Measurements from ENCODE around the gene AQP9.
A peak's percentile ranks its signal among the peaks of the same experiment; 100 is the strongest.

The AQP9 gene

GRCh38 chr15:58213587-58214338, 75.6 kb downstream of the AQP9 start:
- FAIRE-seq, result no peak

GRCh38 chr15:58214591-58215340, 76.6 kb downstream of the AQP9 start:
- DNase-seq (ENCODE audit: insufficient read length) (no peak), FAIRE-seq (no peak)
- TF ChIP-seq POLR2A (IDR thresholded peaks at IDR 0.05; ENCODE audit: low read depth, low read length) (no peak), TAF1 (IDR thresholded peaks at IDR 0.05; ENCODE audit: borderline replicate concordance, low read depth, low read length) (no peak), POLR2AphosphoS5 (IDR thresholded peaks at IDR 0.05; ENCODE audit: low read depth, low read length) (no peak)

More at GRCh38 chr15:58213587-58214338, 75.6 kb downstream of the AQP9 start:
- no peak for TF ChIP-seq TAF1 (IDR thresholded peaks at IDR 0.05; ENCODE audit: borderline replicate concordance, low read depth, low read length)
- no peak for DNase-seq (ENCODE audit: insufficient read length)

GRCh38 chr15:58217460-58217859, 79.3 kb downstream of the AQP9 start:
- DNase-seq (ENCODE audit: insufficient read length) (no peak), FAIRE-seq (no peak)
- no peak for TF ChIP-seq TAF1 (IDR thresholded peaks at IDR 0.05; ENCODE audit: borderline replicate concordance, low read depth, low read length)
- TF ChIP-seq POLR2AphosphoS5 (IDR thresholded peaks at IDR 0.05; ENCODE audit: low read depth, low read length), result no peak
- TF ChIP-seq POLR2A (IDR thresholded peaks at IDR 0.05; ENCODE audit: low read depth, low read length), result no peak

- DNase-seq (ENCODE audit: insufficient read length) (peak; percentile 15), FAIRE-seq (no peak)
- no peak for TF ChIP-seq POLR2A (IDR thresholded peaks at IDR 0.05; ENCODE audit: low read depth, low read length)
- TF ChIP-seq POLR2AphosphoS5 (IDR thresholded peaks at IDR 0.05; ENCODE audit: low read depth, low read length), result no peak
- TF ChIP-seq TAF1 (IDR thresholded peaks at IDR 0.05; ENCODE audit: borderline replicate concordance, low read depth, low read length), result no peak
Measured at GRCh38 chr15:58221591-58222241, 83.5 kb downstream of the AQP9 start.

GRCh38 chr15:58222679-58223078, 84.5 kb downstream of the AQP9 start:
- no peak for FAIRE-seq
- TF ChIP-seq POLR2A (IDR thresholded peaks at IDR 0.05; ENCODE audit: low read depth, low read length) (no peak), POLR2AphosphoS5 (IDR thresholded peaks at IDR 0.05; ENCODE audit: low read depth, low read length) (no peak), TAF1 (IDR thresholded peaks at IDR 0.05; ENCODE audit: borderline replicate concordance, low read depth, low read length) (no peak)
- DNase-seq (ENCODE audit: insufficient read length), result no peak

- FAIRE-seq (no peak), DNase-seq (ENCODE audit: insufficient read length) (no peak)
- TF ChIP-seq POLR2AphosphoS5 (IDR thresholded peaks at IDR 0.05; ENCODE audit: low read depth, low read length) (no peak), POLR2A (IDR thresholded peaks at IDR 0.05; ENCODE audit: low read depth, low read length) (no peak), TAF1 (IDR thresholded peaks at IDR 0.05; ENCODE audit: borderline replicate concordance, low read depth, low read length) (no peak)
Measured at GRCh38 chr15:58223432-58223831, 85.3 kb downstream of the AQP9 start.

- TF ChIP-seq TAF1 (IDR thresholded peaks at IDR 0.05; ENCODE audit: borderline replicate concordance, low read depth, low read length) (no peak), POLR2AphosphoS5 (IDR thresholded peaks at IDR 0.05; ENCODE audit: low read depth, low read length) (no peak), POLR2A (IDR thresholded peaks at IDR 0.05; ENCODE audit: low read depth, low read length) (no peak)
- DNase-seq (ENCODE audit: insufficient read length) (no peak), FAIRE-seq (no peak)
Measured at GRCh38 chr15:58224068-58224467, 85.9 kb downstream of the AQP9 start.

- FAIRE-seq (peak; percentile 70), DNase-seq (ENCODE audit: insufficient read length) (peak; percentile 22)
- no peak for TF ChIP-seq POLR2A (IDR thresholded peaks at IDR 0.05; ENCODE audit: low read depth, low read length)
Measured at GRCh38 chr15:58227706-58228543, 89.7 kb downstream of the AQP9 start.

- TF ChIP-seq POLR2AphosphoS5 (IDR thresholded peaks at IDR 0.05; ENCODE audit: low read depth, low read length), result no peak
- TF ChIP-seq POLR2A (IDR thresholded peaks at IDR 0.05; ENCODE audit: low read depth, low read length), result no peak
- TF ChIP-seq TAF1 (IDR thresholded peaks at IDR 0.05; ENCODE audit: borderline replicate concordance, low read depth, low read length), result no peak
- DNase-seq (ENCODE audit: insufficient read length), result no peak
- no peak for FAIRE-seq
Measured at GRCh38 chr15:58228718-58229117, 90.5 kb downstream of the AQP9 start.

- FAIRE-seq (peak; percentile 17), DNase-seq (ENCODE audit: insufficient read length) (no peak)
- TF ChIP-seq POLR2A (IDR thresholded peaks at IDR 0.05; ENCODE audit: low read depth, low read length), result no peak
Measured at GRCh38 chr15:58229297-58229768, 91.2 kb downstream of the AQP9 start.

Measured in GM12892 (cell line).